Eye (tissue), 1 donor: ENCODE data around the gene MBLAC2.

ENCODE experiments used
- DNase-seq: peaks from one replicate; pipeline ENCODE4 v3.0.0-alpha.2; 2015

The MBLAC2 gene

GRCh38 chr5:90474235-90475107 is at the start of gene MBLAC2, which contains the start of gene POLR3G:
TSS of gene MBLAC2 (minus strand) at chr5:90474771. CDS start at chr5:90474292, 479 bp downstream.
TSS of gene POLR3G (plus strand) at chr5:90474864. CDS start at chr5:90485568, 10,704 bp downstream.
- peak; percentile 96 for DNase-seq

- DNase-seq, result no peak
Observed at GRCh38 chr5:90519081-90519480, 44.5 kb upstream of the MBLAC2 start.

- DNase-seq, result no peak
Observed at GRCh38 chr5:90518661-90519060, 44.1 kb upstream of the MBLAC2 start.

GRCh38 chr5:90514520-90514919 is 39.9 kb upstream of the MBLAC2 start:
- no peak for DNase-seq

- no peak for DNase-seq
Observed at GRCh38 chr5:90510438-90510837, 35.9 kb upstream of the MBLAC2 start.

GRCh38 chr5:90506221-90506620 is 31.6 kb upstream of the MBLAC2 start:
- DNase-seq, result no peak

- no peak for DNase-seq
Observed at GRCh38 chr5:90504743-90505142, 30.2 kb upstream of the MBLAC2 start.

- no peak for DNase-seq
Observed at GRCh38 chr5:90503596-90503995, 29.0 kb upstream of the MBLAC2 start.

GRCh38 chr5:90495146-90495545 is 20.6 kb upstream of the MBLAC2 start:
- no peak for DNase-seq

- DNase-seq, result no peak
Observed at GRCh38 chr5:90494043-90494442, 19.5 kb upstream of the MBLAC2 start.

GRCh38 chr5:90488791-90489190 is 14.2 kb upstream of the MBLAC2 start:
- DNase-seq, result peak; percentile 9

- DNase-seq, result no peak
Observed at GRCh38 chr5:90484540-90484939, 10.0 kb upstream of the MBLAC2 start.

GRCh38 chr5:90483206-90483605 is 8.6 kb upstream of the MBLAC2 start:
- DNase-seq, result no peak

GRCh38 chr5:90480699-90481098 is 6.1 kb upstream of the MBLAC2 start:
- DNase-seq, result no peak

GRCh38 chr5:90479611-90480385 is 5.2 kb upstream of the MBLAC2 start:
- no peak for DNase-seq

GRCh38 chr5:90477621-90478215 is 3.1 kb upstream of the MBLAC2 start:
- DNase-seq, result no peak

- peak; percentile 42 for DNase-seq
Observed at GRCh38 chr5:90477073-90477472, 2.5 kb upstream of the MBLAC2 start.

- DNase-seq, result no peak
Observed at GRCh38 chr5:90476391-90476790, 1.8 kb upstream of the MBLAC2 start.

GRCh38 chr5:90475436-90475980 is 937 bp upstream of the MBLAC2 start:
- DNase-seq, result no peak

- peak; percentile 69 for DNase-seq
Observed at GRCh38 chr5:90473396-90474234, 956 bp downstream of the MBLAC2 start.

- no peak for DNase-seq
Observed at GRCh38 chr5:90472783-90473395, 1.7 kb downstream of the MBLAC2 start.

- no peak for DNase-seq
Observed at GRCh38 chr5:90461288-90461687, 13.3 kb downstream of the MBLAC2 start.
